GM18873 (cell line): Measurements from ENCODE around the gene APBA2.

Source experiments
- ATAC-seq: cut with Tn5 transposase; IDR thresholded peaks from one replicate; pipeline ENCODE4 v1.9.1; 2021; ENCODE audit warnings: mild to moderate bottlenecking, moderate library complexity, moderate number of reproducible peaks; ENCODE audit not compliant: unreplicated experiment, low FRiP score

Gene APBA2

GRCh38 chr15:29050870-29051269, 165.1 kb downstream of the APBA2 start:
- ATAC-seq = no peak

DNA sequence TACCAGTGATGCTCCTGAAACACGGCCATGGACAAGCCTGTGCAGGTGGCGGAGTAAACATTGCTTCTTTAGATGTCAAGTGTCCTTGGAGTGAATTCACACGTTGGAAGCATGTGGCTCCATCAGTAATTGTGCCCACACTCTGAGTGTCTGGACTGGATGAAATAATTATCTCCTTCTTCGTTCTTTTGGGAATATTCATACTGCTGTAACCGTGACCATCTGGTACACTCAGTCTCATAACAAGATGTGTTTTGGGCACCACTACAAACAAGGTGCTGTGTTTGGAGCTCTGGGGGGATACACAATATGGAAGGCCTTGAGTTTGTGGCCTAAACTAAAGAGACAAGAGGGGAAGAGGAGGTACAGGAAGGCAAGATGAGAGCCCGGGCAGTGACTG, 165.6 kb downstream of the APBA2 start:
- ATAC-seq = no peak

DNA sequence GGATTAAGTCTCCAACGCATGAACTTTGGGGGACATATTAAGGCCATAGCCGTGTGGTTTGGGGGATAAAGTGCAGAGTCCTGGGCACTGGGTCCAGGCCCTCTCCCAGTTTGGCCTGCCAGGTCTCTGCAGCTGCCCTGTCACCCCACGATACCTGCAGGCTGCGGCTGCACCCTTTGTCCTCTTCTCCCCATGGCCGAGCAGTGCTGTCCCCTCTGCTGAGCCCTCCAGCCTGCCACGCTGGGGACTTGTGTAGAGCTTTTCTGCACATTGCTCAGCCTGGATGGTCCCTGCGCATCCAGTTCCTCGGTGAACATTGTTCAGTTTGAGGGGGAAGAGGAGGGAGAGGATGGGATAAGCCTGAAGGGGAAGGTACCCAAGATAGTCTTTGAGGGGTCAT, 167.2 kb downstream of the APBA2 start:
- ATAC-seq = no peak

GRCh38 chr15:29053661-29054131, 167.9 kb downstream of the APBA2 start:
- ATAC-seq = no peak

DNA sequence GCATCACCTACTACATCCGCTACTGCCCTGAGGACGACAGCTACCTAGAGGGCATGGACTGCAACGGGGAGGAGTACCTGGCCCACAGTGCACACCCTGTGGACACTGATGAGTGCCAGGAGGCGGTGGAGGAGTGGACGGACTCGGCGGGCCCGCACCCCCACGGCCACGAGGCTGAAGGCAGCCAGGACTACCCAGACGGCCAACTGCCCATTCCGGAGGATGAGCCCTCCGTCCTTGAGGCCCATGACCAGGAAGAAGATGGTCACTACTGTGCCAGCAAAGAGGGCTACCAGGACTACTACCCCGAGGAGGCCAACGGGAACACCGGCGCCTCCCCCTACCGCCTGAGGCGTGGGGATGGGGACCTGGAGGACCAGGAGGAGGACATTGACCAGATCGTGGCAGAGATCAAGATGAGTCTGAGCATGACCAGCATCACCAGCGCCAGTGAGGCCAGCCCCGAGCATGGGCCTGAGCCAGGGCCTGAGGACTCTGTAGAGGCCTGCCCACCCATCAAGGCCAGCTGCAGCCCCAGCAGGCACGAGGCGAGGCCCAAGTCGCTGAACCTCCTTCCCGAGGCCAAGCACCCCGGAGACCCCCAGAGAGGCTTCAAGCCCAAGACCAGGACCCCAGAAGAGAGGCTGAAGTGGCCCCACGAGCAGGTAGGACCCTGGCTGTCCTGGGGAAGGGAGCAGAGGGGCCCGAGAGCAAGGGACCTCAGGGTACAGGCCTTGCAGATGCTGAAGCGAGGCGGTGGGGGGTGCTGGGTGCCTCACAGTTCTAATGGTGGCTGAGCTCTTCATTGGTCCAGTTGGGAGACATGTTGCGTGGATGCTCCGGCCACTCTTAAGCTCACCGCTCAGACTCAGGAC, 168.6 kb downstream of the APBA2 start:
- ATAC-seq = no peak

DNA sequence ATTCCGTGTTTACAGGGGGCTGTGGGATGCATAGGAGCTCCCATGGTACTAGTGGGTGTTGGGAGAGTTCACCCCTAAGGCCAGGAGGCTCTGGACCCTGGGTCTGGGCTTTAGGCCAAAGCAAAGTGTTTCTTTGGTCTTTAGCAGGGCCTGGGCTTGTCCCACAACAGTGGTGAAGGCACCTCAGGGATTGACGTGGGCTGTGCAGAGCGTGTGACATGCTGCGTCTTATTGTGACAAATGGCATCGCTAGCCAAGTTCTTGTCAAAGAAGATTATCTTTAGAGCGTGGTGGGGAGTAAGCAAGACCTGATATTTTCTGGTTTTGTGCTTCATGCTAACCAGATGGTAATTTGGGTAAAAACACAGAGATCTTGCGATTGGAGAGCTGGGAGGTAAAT, 170.1 kb downstream of the APBA2 start:
- ATAC-seq = no peak

DNA sequence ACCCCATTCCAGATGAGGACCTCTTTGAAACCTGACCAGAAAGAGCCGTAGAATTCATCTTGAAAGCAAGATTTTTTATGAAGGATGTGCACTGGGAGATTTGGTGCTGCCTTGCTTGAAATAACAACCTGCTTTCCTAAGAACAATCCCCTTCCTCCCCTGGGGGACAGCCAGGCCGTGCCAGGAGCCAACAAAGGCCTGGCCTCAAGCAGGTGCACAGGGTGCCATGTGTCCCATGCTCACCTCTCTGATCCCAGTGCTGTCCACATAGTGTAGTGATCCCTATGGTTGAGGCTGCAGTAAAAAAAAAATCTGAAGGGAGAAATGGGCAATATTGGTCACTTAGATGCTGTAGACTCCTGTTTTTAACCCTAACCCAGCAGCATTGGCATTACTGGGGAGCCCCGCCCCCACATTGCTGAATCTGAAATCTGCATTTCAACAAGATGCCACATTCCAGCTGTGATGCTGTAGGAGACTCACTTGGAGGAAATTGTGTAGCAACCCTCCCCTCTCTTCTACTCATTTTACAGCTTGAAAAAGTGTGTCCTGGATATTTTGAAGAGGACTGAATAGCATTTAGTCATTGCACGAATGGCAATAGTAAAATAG, 171.2 kb downstream of the APBA2 start:
- ATAC-seq = no peak

- ATAC-seq = no peak
Observed at GRCh38 chr15:29057856-29058255, 172.1 kb downstream of the APBA2 start.

DNA sequence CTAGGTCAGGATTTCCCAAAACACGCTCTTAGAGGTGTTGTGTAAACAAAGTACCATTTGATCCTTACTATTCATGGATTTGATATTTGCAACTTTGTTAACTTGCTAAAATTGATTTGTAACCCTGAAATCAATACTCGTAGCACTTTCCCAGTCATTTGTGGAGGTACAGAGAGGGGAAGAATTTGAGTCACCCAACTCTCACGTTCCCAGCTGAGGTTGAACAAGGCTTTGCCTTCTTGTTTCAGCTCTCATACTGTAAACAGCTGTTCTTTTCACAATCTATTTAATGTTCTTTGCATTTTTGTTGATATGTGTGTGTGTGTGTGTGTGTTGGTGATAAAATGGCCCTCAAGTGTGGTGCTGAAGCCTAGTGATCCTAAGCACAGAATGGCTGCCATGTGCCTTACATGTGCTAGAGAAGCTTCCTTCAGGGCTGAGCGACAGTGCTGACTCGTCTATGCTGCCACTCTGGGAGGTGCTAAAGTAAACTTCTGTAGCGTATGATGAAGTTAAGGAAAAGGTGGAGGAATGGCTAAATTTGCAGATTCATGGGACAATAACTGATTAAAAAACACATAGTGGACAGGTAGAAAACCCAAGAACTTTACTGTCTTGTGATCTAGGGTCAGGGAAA, 173.2 kb downstream of the APBA2 start:
- no peak for ATAC-seq

- ATAC-seq = no peak
Observed at GRCh38 chr15:29059871-29060640, 174.3 kb downstream of the APBA2 start.

- no peak for ATAC-seq
Observed at GRCh38 chr15:29061746-29062145, 176.0 kb downstream of the APBA2 start.

- no peak for ATAC-seq
Observed at GRCh38 chr15:29062179-29062591, 176.4 kb downstream of the APBA2 start.

DNA sequence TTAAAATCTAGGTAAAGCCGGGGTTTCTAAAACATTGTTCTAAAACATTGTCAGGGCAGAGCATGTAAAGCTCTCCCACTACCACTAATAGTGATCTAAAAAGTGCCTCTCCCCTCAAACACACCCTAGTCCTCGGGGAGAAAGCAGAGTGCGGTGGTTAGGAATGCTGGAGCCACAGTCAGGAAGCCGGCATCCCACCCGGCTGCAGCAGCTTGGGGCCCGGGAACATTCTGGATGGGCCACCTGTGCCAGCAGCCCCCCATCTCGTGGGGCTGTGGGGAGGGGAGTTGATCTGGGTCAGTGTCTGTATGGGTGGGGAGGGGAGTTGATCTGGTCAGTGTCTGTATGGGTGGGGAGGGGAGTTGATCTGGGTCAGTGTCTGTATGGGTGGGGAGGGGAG, 176.9 kb downstream of the APBA2 start:
- no peak for ATAC-seq

GRCh38 chr15:29063646-29064045, 177.9 kb downstream of the APBA2 start:
- no peak for ATAC-seq

DNA sequence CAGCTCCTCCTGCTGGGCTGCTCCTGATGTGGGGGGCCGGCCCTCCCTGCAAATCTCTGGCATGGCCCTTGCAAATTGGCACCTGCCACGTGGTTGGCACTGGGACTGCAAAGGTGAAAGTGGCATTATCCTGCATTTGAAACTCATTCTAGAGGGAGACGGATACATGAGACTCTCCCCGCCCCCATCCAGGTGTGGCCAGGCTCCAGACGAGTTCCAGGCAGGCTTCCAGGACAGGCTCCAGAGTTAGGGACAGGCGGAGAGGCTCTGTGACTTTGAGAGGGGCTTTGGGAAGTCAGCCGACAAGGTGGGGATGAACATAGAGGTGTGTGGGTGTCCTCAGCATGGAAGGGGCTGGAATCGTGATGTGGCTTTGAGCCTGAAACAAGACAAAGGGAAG, 178.5 kb downstream of the APBA2 start:
- ATAC-seq = no peak

- ATAC-seq = no peak
Observed at GRCh38 chr15:29064731-29065130, 179.0 kb downstream of the APBA2 start.

DNA sequence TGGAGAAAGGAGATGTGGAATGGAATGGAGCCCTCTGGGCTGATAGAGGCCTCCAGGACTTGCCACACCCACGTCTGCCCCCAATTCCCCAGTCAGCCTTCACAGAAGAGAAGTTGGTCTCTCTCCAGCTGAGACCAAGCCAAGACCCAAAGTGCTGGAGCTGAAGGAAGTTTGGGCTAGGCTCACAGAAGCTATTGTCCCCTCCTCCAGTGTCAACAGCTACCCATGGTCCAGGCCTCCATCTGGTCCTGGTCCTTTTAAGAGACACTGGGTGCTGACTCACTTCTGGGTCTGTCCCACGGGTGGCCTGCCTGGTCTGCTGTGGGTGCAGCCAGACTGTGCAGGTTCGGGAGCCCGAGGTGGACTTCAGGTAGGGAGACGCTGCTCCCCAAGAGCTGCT, 179.8 kb downstream of the APBA2 start:
- no peak for ATAC-seq

DNA sequence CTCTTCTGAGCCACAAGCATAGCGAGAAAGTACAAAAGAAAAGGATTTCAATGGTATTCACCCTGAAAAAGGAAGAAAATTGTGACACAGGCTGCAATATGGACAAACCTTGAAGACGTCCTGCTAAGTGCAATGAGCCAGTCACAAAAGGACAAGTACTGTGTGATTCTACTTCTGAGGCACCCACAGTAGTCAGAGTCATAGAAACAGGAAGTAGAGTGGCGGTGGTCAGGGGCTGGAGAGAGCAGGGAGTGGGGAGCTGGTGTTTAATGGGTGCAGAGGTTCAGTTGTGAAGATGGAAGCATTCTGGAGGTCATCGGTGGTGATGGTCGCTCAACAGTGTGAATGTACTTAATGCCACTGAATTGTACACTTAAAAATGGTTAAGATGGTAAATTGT, 180.5 kb downstream of the APBA2 start:
- ATAC-seq = no peak

GRCh38 chr15:29066838-29067237, 181.1 kb downstream of the APBA2 start:
- no peak for ATAC-seq

- no peak for ATAC-seq
Observed at GRCh38 chr15:29067949-29068348, 182.2 kb downstream of the APBA2 start.
